K562 (cell line): ENCODE measurements around the gene SHC1. TPM values are rescaled to one million over a fixed set of nuclear protein-coding genes. Genes with fewer than 3 reads are reported as not detected.

ENCODE experiments used
- ATAC-seq: fragments of 200-7000 bp; cut with Tn5 transposase; 3 replicates; pipeline ENCODE4 v1.9.1; 2020; ENCODE audit warnings: moderate library complexity
- BruUV-seq: library from RNA; stranded (reverse); fragments of 400-500 nt; replicated peaks from 2 replicates; lab custom pipeline; 2021; lab: Mats Ljungman, UMichigan
- CTCF ChIA-PET: fragments of 300-600 bp; formaldehyde crosslinking; extraction: SDS; loops from one replicate; lab custom pipeline; 2021; ENCODE audit warnings: low intra/inter-chr PET ratio; lab: Yijun Ruan, JAX
- POLR2A ChIA-PET: fragments of 300-600, 350-650 bp; sonication (Branson Sonifier 250); formaldehyde crosslinking; extraction: SDS; loops from one replicate; lab custom pipeline; 2021; ENCODE audit warnings: antibody characterized with exemption, inconsistent platforms; lab: Yijun Ruan, JAX
- DNase-seq, 4 experiments: peaks; one replicate each; pipeline versions ENCODE4 v3.0.0 to v3.0.0-alpha.2; 2011 to 2018; ENCODE audit warnings: low spot score in 3 of 4, mixed read lengths in 3 of 4; ENCODE audit errors: extremely low read depth in 1 of 4
- FAIRE-seq: peaks from 2 replicates; lab custom pipeline; 2011; peaks lifted over from hg19 to GRCh38; lab: Jason Lieb, UNC
- H2AFZ ChIP-seq: 2 replicates; pipeline ENCODE4 v1.6.0; 2011; ENCODE audit warnings: low read depth, low read length, control low read depth, inconsistent platforms
- H3K27ac ChIP-seq: fragments of 200-600 bp; 3 replicates; pipeline ENCODE4 v1.8.0; 2011; ENCODE audit warnings: low read depth, mild to moderate bottlenecking, control low read depth, inconsistent platforms, low read length, moderate library complexity, mixed read lengths; ENCODE audit errors: extremely low read depth
- H3K27me3 ChIP-seq, 2 experiments: fragments of 300-600 bp in 1 of 2; 2 replicates in 1 of 2; 3 replicates in 1 of 2; pipeline versions ENCODE4 v1.6.0 to v1.8.0; 2011; ENCODE audit warnings: inconsistent platforms in 2 of 2, low read length in 2 of 2, mild to moderate bottlenecking in 1 of 2, mixed read lengths in 1 of 2, moderate library complexity in 1 of 2; ENCODE audit not compliant: control insufficient read depth in 2 of 2, insufficient read depth in 2 of 2
- H3K36me3 ChIP-seq: fragments of 300-600 bp; 3 replicates; pipeline ENCODE4 v1.8.0; 2011; ENCODE audit warnings: mild to moderate bottlenecking, low read length, inconsistent platforms; ENCODE audit not compliant: control insufficient read depth, insufficient read depth
- H3K4me1 ChIP-seq, 2 experiments: fragments of 200-600 bp in 1 of 2; replicated peaks in 1 of 2; 2 replicates in 1 of 2; 3 replicates in 1 of 2; pipeline versions ENCODE4 v1.5.1 to v1.8.0; 2011; ENCODE audit warnings: inconsistent platforms in 2 of 2, low read length in 2 of 2, mild to moderate bottlenecking in 1 of 2, mixed read lengths in 1 of 2, moderate library complexity in 1 of 2; ENCODE audit not compliant: control insufficient read depth in 2 of 2, insufficient read depth in 2 of 2
- H3K4me2 ChIP-seq: 2 replicates; pipeline ENCODE4 v1.6.1; 2011; ENCODE audit warnings: low read length, control low read depth, inconsistent platforms, mixed read lengths; ENCODE audit not compliant: insufficient read depth
- H3K4me3 ChIP-seq: fragments of 200-600 bp; sonication (generic), shearing (Covaris generic); 2 replicates; pipeline ENCODE4 v1.5.1; 2016; ENCODE audit warnings: control low read depth, inconsistent platforms
- H3K79me2 ChIP-seq: fragments of 200-600 bp; 3 replicates; pipeline ENCODE4 v1.8.0; 2011; ENCODE audit warnings: low read length, inconsistent platforms; ENCODE audit not compliant: control insufficient read depth, insufficient read depth
- H3K9ac ChIP-seq, 2 experiments: 2 replicates each; pipeline versions ENCODE4 v1.6.0 to v1.6.1; 2011; ENCODE audit warnings: low read depth in 2 of 2, low read length in 2 of 2, control low read depth in 1 of 2, inconsistent platforms in 1 of 2, mild to moderate bottlenecking in 1 of 2, mixed read lengths in 1 of 2; ENCODE audit not compliant: insufficient read depth in 1 of 2
- H3K9me1 ChIP-seq: one replicate; pipeline ENCODE4 v1.6.0; 2011; ENCODE audit warnings: inconsistent platforms, mild to moderate bottlenecking, low read length, moderate library complexity; ENCODE audit not compliant: control insufficient read depth, insufficient read depth
- H3K9me3 ChIP-seq: replicated peaks from 2 replicates; pipeline ENCODE4 v1.5.1; 2011; ENCODE audit warnings: low read depth, low read length, inconsistent platforms; ENCODE audit not compliant: control insufficient read depth, insufficient read depth
- H4K20me1 ChIP-seq: replicated peaks from 2 replicates; pipeline ENCODE4 v1.6.1; 2011; ENCODE audit warnings: low read length, inconsistent platforms, mixed read lengths; ENCODE audit not compliant: control insufficient read depth, insufficient read depth
- CLOCK ChIP-seq: fragments of 250-450 bp; sonication (Bioruptor Pico); IDR thresholded peaks from 2 replicates; pipeline ENCODE4 v1.4.0; 2020; ENCODE audit warnings: mild to moderate bottlenecking, moderate library complexity, borderline replicate concordance
- KAT2B ChIP-seq: IDR thresholded peaks from one replicate; pipeline ENCODE4 v1.6.1; 2012; ENCODE audit warnings: low read depth, mild to moderate bottlenecking, control low read depth, inconsistent platforms, low read length, moderate library complexity
- ZNF584 ChIP-seq: fragments of 200-800 bp; sonication (Bioruptor generic); IDR thresholded peaks from 2 replicates; pipeline ENCODE4 v1.6.1; 2016; ENCODE audit warnings: low read depth, mild to moderate bottlenecking, missing genetic modification characterization, missing compliant biosample characterization
- WGBS: fragments of 100-300 bp; shearing (Covaris generic); methylation state at CpG from one replicate; pipeline ENCODE4 v1.1.6; 2016; ENCODE audit warnings: low coverage, mixed read lengths; ENCODE audit not compliant: insufficient coverage; ENCODE audit errors: missing lambda C conversion rate; 5-methylcytosine and 5-hydroxymethylcytosine counted together
- in situ Hi-C: fragments of 300-500 bp; cut with MboI; formaldehyde crosslinking; loops from 4 replicates; pipeline ENCODE4 v1.15.0; 2018; ENCODE audit warnings: inconsistent platforms, mixed read lengths
- intact Hi-C: fragments of 100-400 bp; cut with micrococcal nuclease; formaldehyde crosslinking; loops from 2 replicates; pipeline ENCODE4 v1.14.2; 2022
- polyA plus RNA-seq, 8 experiments: library from polyadenylated mRNA; depleted of rRNA in 4 of 8; stranded (reverse) in 5 of 8; unstranded in 3 of 8; fragments of >200 nt; fragmentation: Nextera tagmentation in 2 of 8; fragmentation: Illumina TruSeq in 1 of 8; extraction: Ambion mirVana in 2 of 8; extraction: Trizol in 1 of 8; gene quantifications; 2 replicates each; pipeline versions ENCODE4 v1.2.1 to v1.2.3, GENCODE V29; 2011 to 2014; ENCODE audit warnings: inconsistent platforms in 1 of 8, missing spikeins in 1 of 8
- total RNA-seq, 7 experiments: library from RNA; depleted of rRNA in 6 of 7; stranded (reverse); fragments of >200 nt in 6 of 7; fragmentation: Illumina TruSeq in 2 of 7; extraction: Trizol in 2 of 7; gene quantifications; 2 replicates each; pipeline versions ENCODE4 v1.2.1 to v1.2.3, GENCODE V29; 2011 to 2021; ENCODE audit warnings: low replicate concordance in 1 of 7

SHC1 gene
- total and polyA plus RNA-seq, 9 of the 15 experiments (the other 6 are each of a cell fraction or from before 2014, with no cell fraction given) = 4.1 to 113 (median 51.9) TPM

GRCh38 chr1:154996966-154997701 is 26.6 kb upstream of the SHC1 start:
- no peak for DNase-seq
- Histone ChIP-seq H3K27me3 (no peaks in the 10 kb centered on the region), H3K4me3 (no peak overlapping the region), H3K27ac (no peak overlapping the region), H3K9ac (peak overlapping the region in 1 of 2 experiments; percentile 74; a peak in 1 of 4 replicates), H3K4me1 (peaks cover 48 to 65% of the 10 kb centered on the region in 2 experiments), H4K20me1 (no peaks in the 10 kb centered on the region), H3K9me3 (no peaks in the 10 kb centered on the region), H3K36me3 (peaks cover 10% of the 10 kb centered on the region; the same call in 2 of the 3 replicates), H3K79me2 (peaks cover 7% of the 10 kb centered on the region; the same call in 2 of the 3 replicates), H3K9me1 (peaks cover 6% of the 10 kb centered on the region), H2AFZ (no peak overlapping the region), H3K4me2 (no peak overlapping the region)
- FAIRE-seq = no peak
- TF ChIP-seq ZNF584 (CRISPR knock-in tag) (no peak), CLOCK (CRISPR knock-in tag) (no peak), KAT2B (no peak)
- no peak for ATAC-seq
- no TSS peak for BruUV-seq
- in situ Hi-C loops = no loop called here
- intact Hi-C loops = no loop called here
- ChIA-PET POLR2A (interaction anchor here (0.6 to 8.2 kb wide), 5 partner anchors 10 to 61 kb away, joined by 3 to 80 read pairs (median 3); partner anchors contain the start of genes CKS1B, FLAD1, PBXIP1 and PMVK), CTCF (interaction anchor here (1.0 to 1.1 kb wide), 2 partner anchors 35 kb away, joined by 3 read pairs; partner anchors contain the start of gene PYGO2)
- WGBS = 86% methylated on average over 15 of the region's 15 CpGs
